SK-N-SH (cell line): ENCODE measurements around the gene WIPF3.

Source experiments
- CTCF ChIP-seq: fragments of 200-600 bp; sonication (generic); IDR thresholded peaks from 2 replicates; pipeline ENCODE4 v1.6.1; 2017; ENCODE audit warnings: antibody characterized with exemption, mild to moderate bottlenecking, moderate library complexity
- GABPA ChIP-seq: IDR thresholded peaks from 2 replicates; pipeline ENCODE4 v1.4.0; 2012; ENCODE audit warnings: low read depth, mild to moderate bottlenecking
- POLR2AphosphoS5 ChIP-seq: IDR thresholded peaks from 2 replicates; pipeline ENCODE4 v1.6.1; 2012; ENCODE audit warnings: low read depth, low read length
- RCOR1 ChIP-seq: fragments of 150-350 bp; IDR thresholded peaks from 2 replicates; pipeline ENCODE4 v1.6.1; 2017; ENCODE audit warnings: antibody characterized with exemption, low read length
- RFX5 ChIP-seq: IDR thresholded peaks from 2 replicates; pipeline ENCODE4 v1.6.1; 2012; ENCODE audit warnings: mild to moderate bottlenecking, improper control_type of control experiment, low read length
- USF1 ChIP-seq: IDR thresholded peaks from 2 replicates; pipeline ENCODE4 v1.4.0; 2012; ENCODE audit warnings: low read depth, borderline replicate concordance
- ZBTB33 ChIP-seq: IDR thresholded peaks from 2 replicates; pipeline ENCODE4 v1.4.0; 2012; ENCODE audit warnings: low read depth, borderline replicate concordance
- TF ChIP-seq, protein P1 (sequence below): IDR thresholded peaks from 2 replicates; pipeline ENCODE4 v1.6.1; 2012; ENCODE audit warnings: mild to moderate bottlenecking, low read depth, low read length, moderate library complexity
- TF ChIP-seq, protein P2 (sequence below): IDR thresholded peaks from 2 replicates; pipeline ENCODE4 v1.4.0; 2012; ENCODE audit warnings: low read depth

GRCh38 chr7:29859524-29860185, 53.3 kb downstream of the WIPF3 start:
- TF ChIP-seq POLR2AphosphoS5 (no peak), CTCF (no peak), GABPA (no peak), USF1 (no peak), RFX5 (no peak), ZBTB33 (no peak), RCOR1 (no peak)
- TF ChIP-seq, protein P1, sequence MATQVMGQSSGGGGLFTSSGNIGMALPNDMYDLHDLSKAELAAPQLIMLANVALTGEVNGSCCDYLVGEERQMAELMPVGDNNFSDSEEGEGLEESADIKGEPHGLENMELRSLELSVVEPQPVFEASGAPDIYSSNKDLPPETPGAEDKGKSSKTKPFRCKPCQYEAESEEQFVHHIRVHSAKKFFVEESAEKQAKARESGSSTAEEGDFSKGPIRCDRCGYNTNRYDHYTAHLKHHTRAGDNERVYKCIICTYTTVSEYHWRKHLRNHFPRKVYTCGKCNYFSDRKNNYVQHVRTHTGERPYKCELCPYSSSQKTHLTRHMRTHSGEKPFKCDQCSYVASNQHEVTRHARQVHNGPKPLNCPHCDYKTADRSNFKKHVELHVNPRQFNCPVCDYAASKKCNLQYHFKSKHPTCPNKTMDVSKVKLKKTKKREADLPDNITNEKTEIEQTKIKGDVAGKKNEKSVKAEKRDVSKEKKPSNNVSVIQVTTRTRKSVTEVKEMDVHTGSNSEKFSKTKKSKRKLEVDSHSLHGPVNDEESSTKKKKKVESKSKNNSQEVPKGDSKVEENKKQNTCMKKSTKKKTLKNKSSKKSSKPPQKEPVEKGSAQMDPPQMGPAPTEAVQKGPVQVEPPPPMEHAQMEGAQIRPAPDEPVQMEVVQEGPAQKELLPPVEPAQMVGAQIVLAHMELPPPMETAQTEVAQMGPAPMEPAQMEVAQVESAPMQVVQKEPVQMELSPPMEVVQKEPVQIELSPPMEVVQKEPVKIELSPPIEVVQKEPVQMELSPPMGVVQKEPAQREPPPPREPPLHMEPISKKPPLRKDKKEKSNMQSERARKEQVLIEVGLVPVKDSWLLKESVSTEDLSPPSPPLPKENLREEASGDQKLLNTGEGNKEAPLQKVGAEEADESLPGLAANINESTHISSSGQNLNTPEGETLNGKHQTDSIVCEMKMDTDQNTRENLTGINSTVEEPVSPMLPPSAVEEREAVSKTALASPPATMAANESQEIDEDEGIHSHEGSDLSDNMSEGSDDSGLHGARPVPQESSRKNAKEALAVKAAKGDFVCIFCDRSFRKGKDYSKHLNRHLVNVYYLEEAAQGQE: no peak
- TF ChIP-seq, protein P2, sequence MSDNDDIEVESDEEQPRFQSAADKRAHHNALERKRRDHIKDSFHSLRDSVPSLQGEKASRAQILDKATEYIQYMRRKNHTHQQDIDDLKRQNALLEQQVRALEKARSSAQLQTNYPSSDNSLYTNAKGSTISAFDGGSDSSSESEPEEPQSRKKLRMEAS: no peak
